Fibroblast of skin of right quadriceps (primary cell): ENCODE measurements around the gene DSC2.
"Not testable (repeated sequence)": the region's sequence is repeated elsewhere in the genome, so short reads cannot be mapped to it uniquely, and the experiment has no call there.

Experiments used
- DNase-seq: peaks from one replicate; pipeline ENCODE4 v3.0.0-alpha.2; 2013

DSC2 gene

DNA sequence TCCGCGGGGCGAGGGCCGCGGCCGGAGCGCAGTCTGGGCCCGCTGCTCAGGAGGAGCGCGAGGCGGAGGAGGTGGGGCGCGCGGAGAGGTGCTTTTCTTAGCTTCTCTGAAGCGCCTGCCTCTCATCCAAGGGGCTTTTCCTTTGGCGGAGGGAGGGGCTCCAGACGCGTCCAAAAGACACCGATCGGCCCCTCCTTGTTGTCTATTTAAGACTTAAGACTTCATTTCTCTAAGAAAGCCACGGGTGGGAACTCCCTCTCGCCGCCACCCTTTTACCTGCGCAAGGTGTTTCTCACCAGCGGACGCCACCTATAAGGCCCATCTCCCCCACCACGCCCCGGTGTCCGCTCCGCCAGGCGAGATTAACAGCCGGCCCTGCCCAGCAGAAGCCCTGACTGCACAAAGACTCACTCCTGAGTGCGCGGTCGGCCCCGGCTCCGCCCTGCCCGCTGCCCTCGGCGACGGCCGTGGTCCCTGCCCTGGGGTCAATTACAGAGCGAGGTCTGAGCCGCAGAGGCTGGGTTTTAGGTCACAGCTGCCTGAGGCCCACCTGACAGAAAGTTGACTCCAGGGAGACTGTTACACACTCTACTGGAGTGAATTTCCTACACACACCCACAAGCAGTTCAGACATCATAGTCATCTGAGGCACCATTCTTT, at the start of gene DSC2:
Gene DSC2 (minus strand): TSS at position 397 of the 660 bp plus-strand sequence. CDS start 450 bp downstream, outside the sequence.
- no peak for DNase-seq

DNA sequence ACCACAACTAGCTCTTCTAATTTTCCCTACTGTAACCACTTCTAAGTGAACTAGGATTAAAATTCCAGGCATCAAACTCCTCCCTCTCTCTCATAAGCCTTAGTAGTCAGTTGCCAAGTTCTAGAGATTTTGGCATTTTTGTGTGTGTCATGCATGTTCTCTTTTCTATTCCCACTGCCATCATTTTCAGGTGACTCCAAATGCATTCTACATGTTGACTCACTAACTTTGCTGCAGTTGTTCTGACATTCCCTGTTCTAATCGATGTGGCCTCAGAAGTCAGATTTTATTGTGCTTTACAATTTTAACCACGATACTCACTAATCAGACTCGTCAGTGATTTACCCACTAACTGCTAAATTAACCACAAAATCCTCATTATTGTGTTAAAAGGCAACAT, 47.1 kb upstream of the DSC2 start:
- no peak for DNase-seq

DNA sequence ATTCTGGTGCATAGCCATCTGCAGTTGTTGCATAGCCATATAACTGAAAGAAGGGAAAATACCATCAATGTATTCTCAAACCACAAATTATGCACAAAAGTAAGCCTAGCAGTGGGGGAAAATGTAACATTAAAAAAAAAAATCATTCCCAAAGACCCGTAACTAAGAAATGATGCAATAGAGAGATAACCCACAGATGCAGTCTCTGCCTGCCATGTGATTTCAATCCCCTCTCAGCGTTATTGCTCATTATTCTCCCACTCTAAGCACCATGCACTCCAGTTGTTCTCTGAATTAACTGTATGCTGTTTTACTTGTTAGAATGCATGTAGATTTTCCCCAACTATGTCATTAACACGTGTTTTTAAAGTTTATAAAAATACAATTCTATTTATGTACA, 46.4 kb upstream of the DSC2 start:
- no peak for DNase-seq

DNA sequence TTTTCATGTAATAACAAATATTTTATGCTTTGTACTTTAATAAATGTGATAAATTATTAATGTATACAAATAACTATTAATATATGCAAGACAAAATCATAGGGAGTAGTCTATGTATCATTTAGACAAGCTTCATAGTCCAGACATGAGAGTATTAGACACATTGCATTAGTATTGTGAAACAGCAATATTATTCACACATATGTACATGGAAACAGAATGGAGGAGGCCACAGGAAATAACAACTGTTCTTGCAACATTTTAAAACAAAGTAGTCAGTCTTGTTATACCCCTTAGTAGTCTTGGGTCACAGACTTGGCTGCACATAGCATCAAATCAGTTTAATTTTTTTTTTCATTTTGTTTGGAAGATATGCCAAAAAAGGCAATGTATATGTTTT, 44.6 kb upstream of the DSC2 start:
- no peak for DNase-seq

DNA sequence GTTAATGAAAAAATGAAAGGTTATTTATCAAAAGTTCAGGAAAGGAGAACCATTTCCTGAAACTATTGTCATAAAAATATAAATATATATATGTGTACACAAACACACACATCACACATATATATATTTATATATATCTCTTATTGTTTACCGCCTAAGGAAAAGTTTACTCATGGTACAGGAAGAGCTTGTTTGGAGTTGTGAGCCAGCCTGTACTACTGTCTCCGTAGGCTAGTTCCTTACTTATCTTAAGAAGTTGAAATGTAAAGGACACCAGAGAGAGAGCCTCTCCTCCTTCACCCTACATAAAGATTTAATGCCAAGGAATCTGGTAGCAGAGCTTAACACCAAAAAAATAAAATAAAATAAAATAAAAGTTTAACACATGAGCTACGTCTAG, 40.8 kb upstream of the DSC2 start:
- no peak for DNase-seq

DNA sequence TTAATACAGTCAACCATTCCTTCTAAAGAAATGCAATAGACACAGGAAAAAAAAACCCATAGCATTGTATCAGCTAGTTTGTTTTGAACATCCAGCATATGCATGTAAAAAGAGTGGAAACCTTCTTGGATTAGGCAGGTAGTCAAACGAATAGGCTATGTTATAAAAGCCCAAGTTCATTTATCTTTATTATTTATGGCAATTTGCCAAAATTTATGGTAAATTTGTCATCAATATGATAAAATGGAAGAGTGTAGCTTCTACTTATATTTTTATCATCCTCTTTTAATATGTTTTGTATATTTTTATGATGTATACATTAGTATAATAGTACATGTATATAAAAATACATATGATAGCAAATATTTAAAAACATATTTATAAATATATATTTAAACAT, 36.5 kb upstream of the DSC2 start:
- DNase-seq: no peak

DNA sequence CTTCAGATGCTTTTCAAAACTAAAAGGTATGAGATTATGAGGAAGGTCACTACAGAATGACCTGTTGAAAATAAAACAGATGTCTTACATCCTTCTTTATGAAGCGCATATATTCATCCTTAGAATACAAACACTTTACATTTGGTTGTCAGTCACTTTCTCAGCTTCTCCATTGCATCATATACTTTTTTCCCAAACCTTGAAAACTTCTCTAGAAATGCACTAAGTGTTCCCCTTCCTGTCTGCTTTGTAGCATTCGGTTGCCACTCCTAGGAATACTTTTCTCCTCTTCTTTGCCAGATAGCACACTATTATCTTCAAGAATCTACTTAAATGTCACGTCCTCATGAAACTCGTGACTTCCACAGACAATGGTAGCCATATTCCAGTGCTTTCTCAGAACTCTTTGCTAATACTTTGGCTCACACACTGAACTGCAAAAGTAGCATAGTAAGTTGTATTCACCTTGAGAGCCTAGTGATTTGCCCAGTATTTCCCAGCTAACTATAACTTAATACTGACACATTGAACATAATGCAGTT, 32.8 kb upstream of the DSC2 start:
- no peak for DNase-seq

DNA sequence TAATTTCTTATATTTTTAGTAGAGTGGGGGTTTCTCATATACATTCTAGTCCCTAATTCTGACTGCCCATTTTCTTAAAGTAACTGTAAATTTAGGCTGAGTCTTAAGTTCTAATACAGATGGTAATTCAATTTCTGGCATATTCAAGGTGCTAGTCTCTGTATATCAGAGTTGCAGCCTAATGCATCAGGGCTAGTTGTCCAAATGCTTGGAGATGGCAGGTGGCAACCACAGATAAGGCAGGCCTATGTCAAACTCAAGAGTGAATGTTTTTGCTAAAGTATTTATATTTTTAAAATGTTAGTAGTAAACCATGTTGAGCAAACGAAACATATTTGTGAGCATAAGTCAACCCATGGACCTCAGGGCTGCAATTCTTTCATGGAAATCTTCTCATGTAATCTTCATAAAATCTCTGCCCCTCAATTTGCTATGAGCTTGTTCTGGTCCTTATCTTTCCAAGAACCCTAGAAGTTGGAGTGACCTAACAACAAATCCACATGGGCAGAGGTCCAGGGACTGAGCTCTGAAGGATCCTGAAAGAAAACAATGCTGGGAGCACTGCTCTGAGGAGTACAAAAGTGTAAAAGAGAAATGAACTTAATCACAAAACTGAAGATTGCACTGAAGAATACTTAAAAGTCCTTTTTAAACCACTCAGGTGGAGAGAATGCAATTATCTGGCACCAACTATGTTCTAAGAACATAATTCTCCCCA, 27.3 kb upstream of the DSC2 start:
- no peak for DNase-seq

DNA sequence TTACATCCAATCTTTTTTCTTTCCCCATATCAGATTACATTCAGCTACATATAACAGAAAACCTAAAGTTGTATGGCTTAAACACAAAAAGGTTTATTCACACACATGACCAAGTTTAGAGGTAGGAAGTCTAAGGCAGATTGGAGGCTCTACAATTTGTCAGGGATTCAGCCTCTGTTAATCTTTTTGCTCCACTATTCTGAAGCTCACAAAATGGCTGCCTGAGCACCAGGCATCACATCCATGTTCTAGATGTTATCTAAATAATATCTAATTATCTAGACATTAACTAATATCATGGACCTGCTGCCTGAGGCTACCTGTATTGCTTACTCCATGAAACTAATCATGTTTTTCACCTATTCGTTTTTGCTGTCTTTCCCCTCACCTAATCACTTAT, 23.7 kb upstream of the DSC2 start:
- DNase-seq: no peak

DNA sequence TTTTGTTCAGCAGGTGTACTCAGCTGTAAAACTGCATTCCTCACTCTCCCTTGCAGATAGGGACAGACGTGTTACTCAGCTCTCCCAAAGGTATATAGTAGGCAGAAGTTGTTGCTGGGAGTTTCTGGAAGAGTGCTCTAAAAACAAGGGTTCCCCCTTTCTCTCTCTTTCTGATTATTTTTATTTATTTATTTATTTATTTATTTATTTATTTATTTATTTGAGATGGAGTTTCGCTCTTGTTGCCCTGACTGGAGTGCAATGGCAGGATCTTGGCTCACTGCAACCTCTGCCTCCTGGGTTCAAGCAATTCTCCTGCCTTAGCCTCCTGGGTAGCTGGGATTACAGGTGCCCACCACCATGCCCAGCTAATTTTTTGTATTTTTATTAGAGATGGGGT, 20.9 kb upstream of the DSC2 start:
- DNase-seq: not testable (repeated sequence)

DNA sequence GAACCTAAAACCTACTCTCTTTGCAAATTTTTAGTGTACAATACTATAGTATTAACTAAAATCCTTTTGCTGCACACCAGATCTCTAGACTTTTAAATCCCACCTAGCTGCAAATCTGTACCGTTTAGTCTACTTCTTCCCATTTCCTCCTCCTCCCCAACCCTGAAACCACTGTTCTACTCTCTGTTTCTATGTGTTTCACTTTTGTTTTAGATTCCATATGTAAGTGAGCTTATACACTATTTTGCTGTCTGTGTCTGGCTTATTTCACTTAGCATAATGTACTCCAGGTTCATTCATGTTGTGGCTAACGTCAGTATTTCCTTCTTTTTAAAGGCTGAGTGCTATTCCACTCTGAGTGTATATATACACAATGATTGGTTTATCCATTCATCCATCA, 18.4 kb upstream of the DSC2 start:
- DNase-seq: no peak

DNA sequence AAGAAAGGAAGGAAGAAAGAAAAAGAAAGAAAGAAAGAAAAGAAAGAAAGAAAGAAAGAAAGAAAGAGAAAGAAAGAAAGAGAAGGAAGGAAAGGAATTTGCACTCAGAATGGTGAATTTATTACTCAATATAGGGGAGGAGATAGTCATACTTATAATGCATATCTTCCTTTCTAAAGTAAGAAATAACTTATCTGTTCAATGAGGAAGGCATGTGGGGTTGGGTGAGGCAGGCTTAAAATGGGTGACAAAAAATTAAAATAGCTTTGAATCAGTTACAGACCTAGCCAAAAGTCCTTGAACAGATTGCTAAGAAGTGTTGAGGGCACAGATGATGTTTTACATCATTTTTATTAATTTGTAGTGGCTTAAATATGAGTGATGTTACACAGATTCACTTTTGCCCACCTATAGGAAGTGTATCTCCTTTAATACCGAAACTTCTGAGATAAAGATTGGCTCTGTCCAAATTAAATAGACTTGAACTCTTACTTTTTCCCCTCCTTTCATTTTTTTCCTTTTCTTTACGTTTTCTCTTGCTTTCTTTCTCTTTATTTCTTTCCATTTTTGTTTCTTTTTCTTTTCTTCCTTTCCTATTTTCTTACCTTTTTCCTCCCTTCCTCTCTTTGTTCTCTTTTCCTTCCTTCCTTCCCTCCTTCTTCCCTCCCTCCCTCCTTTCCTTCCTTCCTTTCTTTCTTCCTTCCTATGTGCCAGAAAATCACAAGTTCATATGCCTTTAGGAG, 14.8 kb upstream of the DSC2 start:
- DNase-seq: no peak

DNA sequence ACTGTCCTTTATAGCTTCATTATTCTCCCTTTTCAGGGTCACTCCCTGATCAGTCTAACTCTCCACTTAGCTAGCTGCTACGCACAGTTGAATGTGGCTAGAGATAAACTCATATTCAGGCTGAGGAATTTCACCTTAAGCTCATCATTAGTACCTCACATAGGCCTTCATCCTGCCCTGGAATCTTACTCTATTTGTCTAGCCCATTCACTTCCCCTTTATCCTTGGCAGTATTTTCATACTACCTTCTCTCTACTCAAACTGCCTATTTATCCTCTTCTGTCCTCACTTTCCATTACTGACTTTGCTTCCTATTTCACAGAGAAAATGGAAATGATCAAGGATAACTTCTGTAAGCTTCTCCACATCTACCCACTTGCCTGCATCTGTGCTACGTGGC, 10.6 kb upstream of the DSC2 start:
- no peak for DNase-seq

DNA sequence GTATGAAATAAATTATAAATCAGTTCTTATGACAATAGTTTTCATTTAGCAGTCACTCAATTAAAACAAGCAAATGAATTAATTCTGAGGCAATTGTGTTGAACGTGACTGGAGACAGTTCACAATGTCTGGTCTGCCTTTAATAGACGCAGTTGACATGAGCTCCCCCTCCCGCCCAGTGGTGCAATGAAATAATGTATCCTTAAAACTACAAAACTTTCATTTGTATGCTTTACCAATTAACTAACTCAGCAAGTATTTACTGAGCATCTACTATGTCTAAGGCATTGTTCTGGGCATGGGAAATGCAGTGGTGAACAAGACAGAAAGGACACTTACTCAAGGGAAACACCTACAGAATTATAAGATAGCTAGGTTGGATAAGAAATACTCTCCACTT, 3.5 kb upstream of the DSC2 start:
- DNase-seq: no peak

DNA sequence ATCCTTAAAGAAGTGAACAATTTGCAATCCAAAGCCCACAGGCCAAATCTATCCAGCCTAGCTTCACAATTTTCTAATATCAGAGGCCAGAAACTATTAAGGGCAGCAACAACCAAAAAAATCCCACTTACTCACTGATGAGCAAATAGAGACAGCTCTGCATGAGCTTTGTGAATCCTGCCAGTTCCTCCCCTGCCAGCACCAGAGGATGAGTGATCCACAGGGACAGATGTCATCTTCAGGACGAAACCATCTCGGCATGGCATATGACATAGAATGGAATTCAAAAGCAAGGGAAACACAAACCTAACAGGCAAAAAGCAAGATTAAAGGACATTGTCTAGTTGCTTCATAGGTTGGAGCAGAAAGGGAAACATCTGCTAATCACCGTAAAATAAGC, 2.2 kb upstream of the DSC2 start:
- no peak for DNase-seq

DNA sequence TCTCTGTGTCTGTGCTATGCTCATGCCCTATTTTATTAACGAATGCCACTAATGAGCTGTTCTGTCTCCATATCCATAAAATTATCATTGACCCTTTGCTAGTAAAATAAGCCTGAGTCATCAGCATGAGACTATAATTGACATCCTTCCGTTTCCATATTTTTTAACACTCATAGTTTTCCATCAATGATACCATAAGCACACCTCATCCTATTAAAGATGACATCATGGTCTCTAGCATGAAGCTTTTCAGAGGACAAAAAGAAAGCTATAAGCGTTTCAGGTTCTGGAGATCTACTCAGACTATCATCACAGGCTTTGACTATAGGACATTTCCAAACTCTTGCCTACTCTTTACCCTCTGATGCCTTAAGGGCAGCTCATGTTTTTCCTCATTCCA, 1.2 kb upstream of the DSC2 start:
- DNase-seq: no peak

DNA sequence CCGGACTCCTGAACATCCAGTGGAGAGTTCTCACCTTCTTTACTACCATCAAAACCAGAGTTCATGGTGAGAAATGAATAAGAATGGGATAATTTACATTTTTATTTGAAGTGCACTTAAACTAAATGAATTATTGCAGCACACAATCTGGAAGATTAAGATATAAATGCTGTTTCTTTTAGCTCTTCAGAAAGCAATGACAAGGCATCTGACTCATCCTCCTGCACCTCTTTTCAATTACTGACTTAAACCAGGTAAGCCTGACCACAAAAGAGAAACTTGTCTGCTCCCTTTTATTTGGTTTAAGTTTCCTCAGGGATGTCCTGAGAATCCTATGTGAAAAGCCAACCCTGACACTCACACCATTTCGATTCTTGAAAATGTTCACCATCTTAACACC, 720 bp upstream of the DSC2 start:
- no peak for DNase-seq

DNA sequence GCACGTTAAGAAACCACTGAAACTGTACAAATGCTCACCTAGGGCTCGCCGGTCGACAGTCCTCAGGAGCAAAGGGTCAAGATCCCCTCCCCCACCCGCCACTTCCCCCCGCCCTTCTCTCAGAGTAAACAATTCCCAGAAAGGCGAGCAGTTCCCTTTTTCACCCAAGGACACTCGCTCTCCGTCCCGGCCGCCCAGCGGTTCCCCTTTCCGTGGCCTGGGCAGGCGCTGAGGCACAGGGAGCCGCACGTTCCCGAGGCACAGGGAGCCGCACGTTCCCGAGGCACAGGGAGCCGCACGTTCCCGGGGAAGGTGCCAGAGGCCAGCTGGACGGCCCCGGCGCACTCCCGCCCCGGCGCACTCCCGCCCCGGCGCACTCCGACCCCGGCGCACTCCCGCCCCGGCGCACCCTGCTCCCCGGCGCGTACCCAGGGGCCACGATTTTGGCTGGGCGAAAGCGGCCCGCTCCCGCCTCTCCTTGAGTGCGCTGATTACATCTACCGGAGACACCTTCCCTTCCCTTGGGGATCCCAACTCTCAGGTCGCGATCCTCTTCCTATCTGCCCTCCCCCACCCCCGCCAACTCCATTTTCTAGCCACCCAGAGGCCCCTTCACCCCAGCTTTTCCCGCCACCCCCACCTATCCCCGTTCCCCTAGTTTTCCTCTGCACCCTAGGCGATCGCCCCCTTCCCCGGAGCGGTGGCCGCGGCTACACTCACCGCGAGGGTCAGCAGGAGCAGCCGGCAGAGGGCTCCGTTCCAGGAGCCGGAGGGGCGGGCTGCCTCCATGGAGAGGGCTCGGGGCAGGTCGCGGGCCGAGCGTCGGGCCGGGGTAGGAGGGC, 817 bp downstream of the DSC2 start:
- DNase-seq: no peak

DNA sequence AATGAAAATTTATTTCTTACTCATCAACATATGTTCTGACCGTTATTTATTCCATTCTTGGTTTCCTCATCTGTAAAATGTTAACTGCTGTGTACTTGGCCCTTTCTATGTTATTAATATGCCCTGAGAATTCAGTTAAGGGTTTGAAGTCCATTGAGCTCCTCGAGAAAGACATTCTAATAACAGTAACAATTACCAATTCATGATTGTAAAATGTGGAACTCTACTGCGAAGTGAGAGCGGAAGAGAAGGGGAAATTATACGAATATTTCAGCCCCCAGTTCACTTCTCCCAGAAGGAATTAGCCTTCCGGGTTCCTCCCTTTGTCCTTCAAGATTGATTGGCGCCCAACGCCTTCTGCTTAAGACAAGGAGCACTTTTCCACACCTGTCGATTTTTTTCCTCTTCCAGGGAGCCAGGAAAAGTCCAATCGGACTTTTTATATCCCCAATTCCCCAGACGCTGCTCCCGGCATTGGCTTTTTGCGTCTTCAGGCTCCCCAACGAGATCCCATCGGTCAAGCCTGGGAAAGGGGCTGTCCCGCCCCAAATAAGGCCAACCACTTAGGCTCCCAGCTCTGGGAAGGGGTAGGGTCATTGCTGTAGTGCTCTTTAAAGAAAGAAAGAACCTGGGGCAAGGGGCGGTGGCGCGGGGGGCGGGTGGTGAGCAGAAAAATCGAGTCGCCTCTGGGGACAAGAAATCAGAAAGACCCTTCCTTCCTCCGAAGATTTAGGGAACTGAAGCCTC, 1.6 kb downstream of the DSC2 start:
- DNase-seq: no peak

DNA sequence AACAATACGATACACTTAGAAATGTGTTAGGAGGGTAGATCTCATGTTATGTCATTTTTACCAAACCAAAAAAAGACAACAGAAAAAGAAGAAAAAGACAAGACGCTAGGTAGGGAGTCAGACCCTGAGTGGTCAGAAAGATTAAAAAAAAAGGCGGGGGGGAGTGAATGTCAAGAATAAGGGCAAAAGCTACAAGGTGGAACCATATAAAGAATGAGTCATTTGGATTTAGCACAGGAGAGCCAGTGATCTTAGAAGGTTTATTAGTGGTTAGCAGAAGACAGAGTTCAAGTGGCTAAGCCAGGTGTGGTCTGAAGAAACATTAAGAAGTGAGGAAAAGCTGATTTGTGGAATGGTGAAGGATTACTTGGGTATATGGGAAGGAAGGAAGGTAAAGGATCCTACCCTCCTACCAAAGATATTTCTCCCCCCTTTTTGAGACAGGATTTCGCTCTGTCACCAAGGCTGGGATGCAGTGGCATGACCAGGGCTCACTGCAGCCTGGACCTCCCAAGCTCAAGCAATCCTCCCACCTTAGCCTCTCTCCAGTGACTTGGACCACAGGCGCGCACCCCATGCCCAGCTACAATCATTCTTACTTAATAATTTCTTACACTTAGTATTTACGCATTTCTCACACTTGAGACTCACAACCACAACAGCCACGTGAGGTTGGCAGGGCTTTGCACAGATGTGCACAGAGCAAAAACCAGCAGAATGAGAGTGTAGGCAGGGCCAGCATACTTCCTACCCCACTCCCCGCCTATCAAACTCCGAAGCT, 2.6 kb downstream of the DSC2 start:
- DNase-seq: no peak

DNA sequence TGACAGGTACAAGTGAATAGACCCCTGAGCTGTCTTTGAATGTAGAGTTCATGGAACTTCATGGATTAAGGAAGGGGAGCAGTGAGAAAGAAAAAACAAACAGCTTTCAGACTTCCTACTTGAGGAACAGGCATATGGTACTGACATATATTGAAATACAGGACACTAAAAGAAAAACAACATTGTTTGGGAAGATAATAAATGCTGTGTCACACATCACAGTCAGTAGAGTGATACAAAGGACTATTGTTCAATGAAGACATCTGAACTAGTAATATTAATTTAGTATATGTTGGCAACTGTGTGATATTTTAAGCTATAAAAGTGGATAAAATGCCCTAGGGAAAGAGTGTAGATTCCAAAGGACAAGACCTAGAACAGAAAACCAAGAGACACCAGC, 3.3 kb downstream of the DSC2 start:
- DNase-seq: no peak
